ENCODE measurements around the gene PRXL2C. TPM values are rescaled to one million over a fixed set of nuclear protein-coding genes. Genes with fewer than 3 reads are reported as not detected.
"Not testable (repeated sequence)": the region's sequence is repeated elsewhere in the genome, so short reads cannot be mapped to it uniquely, and the experiment has no call there.

PRXL2C gene
- total and polyA plus RNA-seq, 2 of the 8 experiments (the other 6 are each of a cell fraction or from before 2014, with no cell fraction given) = 2.8 to 7.3 TPM

DNA sequence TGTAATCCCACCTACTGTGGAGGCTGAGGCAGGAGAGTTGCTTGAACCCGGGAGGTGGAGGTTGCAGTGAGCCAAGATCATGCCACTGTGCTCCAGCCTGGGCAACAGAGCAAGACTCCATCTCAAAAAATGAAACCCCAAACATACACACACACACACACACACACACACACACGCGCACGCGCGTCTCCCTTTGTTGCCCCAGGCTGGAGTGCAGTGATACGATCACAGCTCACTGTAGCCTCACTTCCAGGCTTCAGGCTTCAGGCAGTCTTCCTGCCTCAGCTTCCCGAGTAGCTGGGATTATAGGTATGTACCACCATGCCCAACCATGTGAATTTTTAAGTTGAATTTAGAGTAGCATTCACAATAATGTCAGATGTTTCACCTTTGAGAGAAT lies 21.5 kb downstream of the PRXL2C start:
- H3K4me3 ChIP-seq (ENCODE audit: extremely low read depth in 1 of 4, insufficient read depth in 2 of 4, low read depth in 3 of 4, low read length in 4 of 4); H4K5ac ChIP-seq (ENCODE audit: insufficient read length, low read depth, low read length); H3K36me3 ChIP-seq (ENCODE audit: control insufficient read depth in 2 of 4, insufficient read depth in 4 of 4, low read length in 3 of 4); H3K27ac ChIP-seq (ENCODE audit: low read depth, low read length); H3K79me2 ChIP-seq (ENCODE audit: control insufficient read depth in 1 of 2, insufficient read depth in 2 of 2, low read length in 2 of 2); H3K23ac ChIP-seq (ENCODE audit: insufficient read length); H3K4me2 ChIP-seq (ENCODE audit: insufficient read depth in 1 of 2, low read depth in 2 of 2, low read length in 2 of 2); H3K9ac ChIP-seq (replicated peaks in 1 of 4; ENCODE audit: extremely low read depth in 1 of 4, low read depth in 3 of 4, low read length in 3 of 4); H3K4me1 ChIP-seq (replicated peaks in 1 of 4; ENCODE audit: control insufficient read depth in 3 of 4, insufficient read depth in 4 of 4, low read length in 3 of 4); H2BK12ac ChIP-seq (ENCODE audit: low read depth, low read length); DNase-seq (ENCODE audit: low read depth in 1 of 2, low spot score in 2 of 2); H4K20me1 ChIP-seq (replicated peaks in 1 of 2; ENCODE audit: control insufficient read depth in 1 of 2, insufficient read depth in 2 of 2, low read length in 2 of 2); FAIRE-seq; H3K4ac ChIP-seq (replicated peaks; ENCODE audit: insufficient read length, low read depth, low read length); H3K9me3 ChIP-seq (ENCODE audit: insufficient read depth in 2 of 2, low read depth in 1 of 2, low read length in 1 of 2); H4K91ac ChIP-seq (replicated peaks; ENCODE audit: insufficient read length, low read length); H2AK5ac ChIP-seq (ENCODE audit: low read depth, low read length); H4K8ac ChIP-seq (ENCODE audit: extremely low read depth, insufficient read depth, low read length); H2BK120ac ChIP-seq (replicated peaks; ENCODE audit: low read depth, low read length); H3K27me3 ChIP-seq (replicated peaks in 1 of 4; ENCODE audit: control insufficient read depth in 3 of 4, extremely low read depth in 1 of 4, insufficient read depth in 3 of 4, low read length in 3 of 4); H3K18ac ChIP-seq (ENCODE audit: extremely low read depth, low read length); H3K14ac ChIP-seq (ENCODE audit: insufficient read length); H3K79me1 ChIP-seq (ENCODE audit: low read depth, low read length); H3K23me2 ChIP-seq (ENCODE audit: low read depth, low read length); H2BK5ac ChIP-seq (ENCODE audit: low read depth, low read length); H2BK20ac ChIP-seq (ENCODE audit: low read length); H2AFZ ChIP-seq (ENCODE audit: low read length); H3K56ac ChIP-seq (replicated peaks; ENCODE audit: insufficient read length, low read depth, low read length): not testable (repeated sequence)
- 93% methylated on average over 8 of the region's 8 CpGs; no CpG with 5 or more reads in 1 of the 2 experiments for WGBS, 2 experiments (ENCODE audit: extremely low coverage in 1 of 2, insufficient coverage in 1 of 2, insufficient read length in 1 of 2, insufficient replicate concordance in 2 of 2, low coverage in 1 of 2, low lambda C conversion rate in 2 of 2, missing lambda C conversion rate in 1 of 2)
- ChIA-PET POLR2A (ENCODE audit: partially characterized antibody) (interaction anchor here (0.5 kb wide), 1 partner anchor 42 kb away, joined by 3 read pairs; no protein-coding TSS in a partner anchor), CTCF (ENCODE audit: partially characterized antibody) (interaction anchor here (0.8 kb wide), 1 partner anchor 17 kb away, joined by 3 read pairs; no protein-coding TSS in a partner anchor)
- H2BK15ac ChIP-seq (ENCODE audit: low read length) = 0 out of 2 replicates have a peak overlapping the region, but pooled peaks have one; percentile 46
